HepG2 (cell line): ENCODE results near the gene TP73. TPM values are rescaled to one million over a fixed set of nuclear protein-coding genes. Genes with fewer than 3 reads are reported as not detected.

Source experiments
- ARHGAP35 ChIP-seq: sonication (generic); formaldehyde crosslinking; IDR thresholded peaks from 2 replicates; pipeline ENCODE4 v1.9.0; 2022; ENCODE audit warnings: mild to moderate bottlenecking, inconsistent platforms, moderate library complexity, missing genetic modification reagents, borderline replicate concordance
- ARNT ChIP-seq: fragments of 450-650 bp; IDR thresholded peaks from 2 replicates; pipeline ENCODE4 v1.6.1; 2017
- ATF2 ChIP-seq: sonication (generic); formaldehyde crosslinking; IDR thresholded peaks from 2 replicates; pipeline ENCODE4 v1.4.0; 2020; ENCODE audit warnings: missing genetic modification reagents
- ATRX ChIP-seq: sonication (generic); formaldehyde crosslinking; IDR thresholded peaks from 2 replicates; pipeline ENCODE4 v1.4.0; 2020; ENCODE audit warnings: missing genetic modification reagents, borderline replicate concordance
- GMEB1 ChIP-seq: sonication (generic); formaldehyde crosslinking; IDR thresholded peaks from 2 replicates; pipeline ENCODE4 v1.5.1; 2020; ENCODE audit warnings: missing genetic modification reagents, mild to moderate bottlenecking, borderline replicate concordance
- GPBP1L1 ChIP-seq: sonication (generic); formaldehyde crosslinking; IDR thresholded peaks from 2 replicates; pipeline ENCODE4 v1.5.0; 2020; ENCODE audit warnings: mild to moderate bottlenecking, missing genetic modification reagents
- HDAC2 ChIP-seq: sonication (generic); formaldehyde crosslinking; IDR thresholded peaks from 2 replicates; pipeline ENCODE4 v1.4.0; 2020; ENCODE audit warnings: missing genetic modification reagents
- JUNB ChIP-seq: sonication (generic); formaldehyde crosslinking; IDR thresholded peaks from 2 replicates; pipeline ENCODE4 v1.8.0; 2022; ENCODE audit warnings: missing genetic modification reagents, mild to moderate bottlenecking, borderline replicate concordance
- KLF13 ChIP-seq: sonication (generic); formaldehyde crosslinking; IDR thresholded peaks from 2 replicates; pipeline ENCODE4 v1.4.0; 2020; ENCODE audit warnings: mild to moderate bottlenecking, missing genetic modification reagents
- MAFF ChIP-seq: IDR thresholded peaks from 2 replicates; pipeline ENCODE4 v1.6.1; 2011; ENCODE audit warnings: low read depth, low read length, improper control_type of control experiment
- NFKBIZ ChIP-seq: IDR thresholded peaks from 2 replicates; pipeline ENCODE4 v1.6.1; 2018; ENCODE audit warnings: missing genetic modification reagents, missing compliant biosample characterization
- RBFOX2 ChIP-seq: fragments of 200-400 bp; formaldehyde crosslinking; IDR thresholded peaks from 2 replicates; pipeline ENCODE4 v1.6.1; 2017; ENCODE audit warnings: low read depth, mild to moderate bottlenecking, low read length
- YEATS4 ChIP-seq: sonication (generic); formaldehyde crosslinking; IDR thresholded peaks from 2 replicates; pipeline ENCODE4 v1.4.0; 2020; ENCODE audit warnings: missing genetic modification reagents, borderline replicate concordance
- ZNF441 ChIP-seq: sonication (generic); formaldehyde crosslinking; IDR thresholded peaks from 2 replicates; pipeline ENCODE4 v1.7.0; 2021; ENCODE audit warnings: missing genetic modification reagents, borderline replicate concordance
- ZNF501 ChIP-seq: sonication (generic); formaldehyde crosslinking; IDR thresholded peaks from 2 replicates; pipeline ENCODE4 v1.5.1; 2020; ENCODE audit warnings: mild to moderate bottlenecking, moderate library complexity, missing genetic modification reagents
- ZNF724P ChIP-seq: sonication (generic); formaldehyde crosslinking; IDR thresholded peaks from 2 replicates; pipeline ENCODE4 v1.8.0; 2022; ENCODE audit warnings: missing genetic modification reagents, borderline replicate concordance
- ZNF770 ChIP-seq: sonication (generic); formaldehyde crosslinking; IDR thresholded peaks from 2 replicates; pipeline ENCODE4 v1.5.0; 2020; ENCODE audit warnings: mild to moderate bottlenecking, missing genetic modification reagents
- ZNF784 ChIP-seq: sonication (generic); formaldehyde crosslinking; IDR thresholded peaks from 2 replicates; pipeline ENCODE4 v1.5.1; 2020; ENCODE audit warnings: missing genetic modification reagents, mild to moderate bottlenecking, borderline replicate concordance
- ZSCAN22 ChIP-seq: sonication (generic); formaldehyde crosslinking; IDR thresholded peaks from 2 replicates; pipeline ENCODE4 v1.4.0; 2020; ENCODE audit warnings: mild to moderate bottlenecking, missing genetic modification reagents
- polyA plus RNA-seq, 8 experiments: library from polyadenylated mRNA; depleted of rRNA in 3 of 8; stranded (reverse) in 7 of 8; unstranded in 1 of 8; fragments of >200 nt; fragmentation: Illumina TruSeq in 4 of 8; extraction: Trizol in 4 of 8; gene quantifications; 2 replicates each; pipeline versions ENCODE4 v1.2.1 to v1.2.3, GENCODE V29; 2011 to 2016; ENCODE audit warnings: low read depth in 4 of 8, missing spikeins in 1 of 8, mixed read lengths in 1 of 8; ENCODE audit not compliant: insufficient read depth in 1 of 8
- total RNA-seq, 5 experiments: library from RNA; depleted of rRNA; stranded (reverse); fragments of >200 nt; fragmentation: Illumina TruSeq; extraction: Trizol; gene quantifications; 2 replicates each; pipeline ENCODE4 v1.2.3, GENCODE V29; 2016; ENCODE audit warnings: low read depth in 1 of 5

The TP73 gene
- total and polyA plus RNA-seq, 2 of the 13 experiments (the other 11 are each of a cell fraction or from before 2014, with no cell fraction given), result 0.49 to 1.1 TPM

GRCh38 chr1:3717715-3718601 is 65.6 kb downstream of the TP73 start (continued):
- TF ChIP-seq ZNF784 (CRISPR knock-in tag) (no peak), RBFOX2 (no peak), ATF2 (CRISPR knock-in tag) (0 out of 2 replicates have a peak, but pooled peaks have one; percentile 21), ZSCAN22 (CRISPR knock-in tag) (no peak), JUNB (CRISPR knock-in tag) (no peak), NFKBIZ (CRISPR knock-in tag) (no peak), KLF13 (CRISPR knock-in tag) (no peak), ZNF501 (CRISPR knock-in tag) (0 out of 2 replicates have a peak, but pooled peaks have one; percentile 28), ARHGAP35 (CRISPR knock-in tag) (peak; percentile 77; the same call in 1 of the 2 replicates), YEATS4 (CRISPR knock-in tag) (no peak), HDAC2 (no peak), MAFF (no peak), ARNT (no peak), GPBP1L1 (CRISPR knock-in tag) (no peak), ZNF724P (CRISPR knock-in tag) (no peak), ZNF441 (CRISPR knock-in tag) (no peak), ATRX (CRISPR knock-in tag) (no peak), ZNF770 (no peak), GMEB1 (CRISPR knock-in tag) (no peak)
